ENCODE data around the gene PTPRC.

DNA sequence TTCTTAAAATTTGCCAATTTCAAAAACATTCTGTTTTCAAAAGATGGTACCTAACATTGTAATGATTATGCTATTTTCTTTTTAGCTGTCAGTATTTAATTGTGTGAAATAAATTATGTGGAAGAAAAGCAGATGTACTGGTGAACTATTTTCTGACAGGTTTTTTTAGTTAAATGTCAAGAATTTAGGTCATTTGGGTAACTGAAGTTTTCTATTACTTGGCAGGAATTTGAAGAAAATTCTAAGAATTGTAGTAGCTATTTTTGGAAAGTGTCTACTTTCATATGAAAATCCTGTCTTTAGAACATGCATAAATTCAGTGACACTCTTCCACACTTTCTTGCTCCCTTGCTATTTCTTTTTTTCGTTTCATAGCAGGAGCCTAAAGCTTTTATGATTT, 28.5 kb upstream of the PTPRC start:
- TF ChIP-seq CTCF (IDR thresholded peaks at IDR 0.05; ENCODE audit: low read length): no peak
- no peak for TF ChIP-seq EZH2 (IDR thresholded peaks at IDR 0.05; ENCODE audit: borderline replicate concordance, low read length)

All from OCI-LY1 (cell line).